ENCODE data around the gene SPOCK1. TPM values are rescaled to one million over a fixed set of nuclear protein-coding genes. Genes with fewer than 3 reads are reported as not detected.
"Not testable (repeated sequence)": the region's sequence is repeated elsewhere in the genome, so short reads cannot be mapped to it uniquely, and the experiment has no call there.

SPOCK1 gene
- polyA plus RNA-seq (2013, experiment 1 of 2), result 4.4 TPM
- polyA plus RNA-seq (2013, experiment 2 of 2), result 6.5 TPM

DNA sequence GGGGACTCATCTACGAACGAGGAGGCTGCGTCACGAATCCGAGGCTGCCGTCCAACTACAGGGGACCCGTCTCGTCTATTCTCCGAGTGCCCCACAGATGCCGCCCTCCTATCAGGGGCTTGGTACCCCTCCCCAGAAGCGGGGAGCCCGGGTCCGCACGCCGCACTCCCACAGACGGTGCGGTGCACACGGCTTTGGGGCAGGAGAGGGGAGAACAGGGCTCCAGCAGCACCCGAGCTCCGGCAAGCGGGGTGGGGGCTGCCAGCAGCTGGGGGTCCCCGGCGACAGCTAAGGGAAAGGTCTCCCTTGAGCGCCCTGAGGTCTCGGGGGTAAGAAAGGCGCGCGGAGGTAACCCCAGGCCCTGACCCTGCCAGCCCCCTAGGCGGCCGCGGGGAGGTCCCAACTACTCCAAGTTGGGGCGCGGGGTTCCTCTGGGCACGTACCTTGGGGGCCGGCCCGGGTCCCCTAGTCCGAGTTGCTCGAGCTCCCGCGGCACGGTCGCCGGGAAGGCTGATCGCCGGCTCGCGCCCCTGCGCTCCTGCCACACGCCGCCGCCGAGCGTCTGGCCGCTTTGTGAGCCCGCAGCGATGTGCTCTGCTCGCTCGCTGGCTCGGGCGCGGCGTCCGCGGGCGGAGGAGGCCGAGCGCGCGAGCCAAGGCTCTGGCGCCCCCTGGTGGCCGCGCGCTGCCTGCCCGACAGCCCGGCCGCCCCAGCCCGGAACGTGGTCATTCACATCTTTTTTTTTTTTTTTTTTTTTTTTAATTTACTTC lies at the start of gene SPOCK1:
TSS of gene SPOCK1 (minus strand) at position 591 of the 770 bp plus-strand sequence.
- H3K9me3 ChIP-seq (ENCODE audit: insufficient read depth, low read depth, low read length), result no peaks in the 10 kb centered on the region
- no peaks in the 10 kb centered on the region for H3K36me3 ChIP-seq (ENCODE audit: insufficient read depth, low read length)
- peak within 1 kb of the TSS; percentile 60 for H3K9ac ChIP-seq (ENCODE audit: low read depth, low read length)
- H3K27ac ChIP-seq (ENCODE audit: low read depth, low read length), result no peak within 1 kb of the TSS
- peak within 1 kb of the TSS; percentile 66 for H3K4me3 ChIP-seq (ENCODE audit: low read length)
- WGBS, result under 1% methylated on average over 73 of the region's 78 CpGs
- H3K4me1 ChIP-seq (ENCODE audit: insufficient read depth, low read length), result no peaks in the 10 kb centered on the region
- H3K27me3 ChIP-seq (ENCODE audit: insufficient read depth, low read length), result peaks cover 37% of the 10 kb centered on the region

DNA sequence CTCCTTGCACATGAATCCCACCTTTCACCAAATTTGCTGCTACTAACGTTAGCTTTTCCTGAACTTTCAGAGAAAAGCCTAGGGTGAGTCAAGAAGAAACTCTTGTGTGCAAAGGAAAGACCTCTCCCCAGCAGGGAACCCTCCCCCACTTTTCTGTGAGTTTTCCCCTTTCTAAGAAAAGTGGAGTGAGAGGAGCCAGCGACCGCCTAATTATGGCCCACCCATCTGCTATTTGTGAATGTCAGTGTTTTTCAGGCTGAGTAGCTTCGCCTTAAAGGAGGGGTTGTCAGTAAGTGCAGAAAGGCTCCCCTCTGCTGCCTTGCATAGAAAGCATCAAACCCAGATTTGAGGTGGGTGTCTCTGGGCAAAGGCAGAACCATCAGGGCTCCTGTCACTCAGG lies 46.8 kb upstream of the SPOCK1 start:
- Histone ChIP-seq H3K27ac (ENCODE audit: low read depth, low read length) (no peak overlapping the region), H3K9me3 (ENCODE audit: insufficient read depth, low read depth, low read length) (no peaks in the 10 kb centered on the region), H3K36me3 (ENCODE audit: insufficient read depth, low read length) (no peaks in the 10 kb centered on the region), H3K27me3 (ENCODE audit: insufficient read depth, low read length) (no peaks in the 10 kb centered on the region), H3K4me1 (ENCODE audit: insufficient read depth, low read length) (no peaks in the 10 kb centered on the region), H3K4me3 (ENCODE audit: low read length) (no peak overlapping the region), H3K9ac (ENCODE audit: low read depth, low read length) (no peak overlapping the region)
- 89% methylated on average over 4 of the region's 4 CpGs for WGBS

DNA sequence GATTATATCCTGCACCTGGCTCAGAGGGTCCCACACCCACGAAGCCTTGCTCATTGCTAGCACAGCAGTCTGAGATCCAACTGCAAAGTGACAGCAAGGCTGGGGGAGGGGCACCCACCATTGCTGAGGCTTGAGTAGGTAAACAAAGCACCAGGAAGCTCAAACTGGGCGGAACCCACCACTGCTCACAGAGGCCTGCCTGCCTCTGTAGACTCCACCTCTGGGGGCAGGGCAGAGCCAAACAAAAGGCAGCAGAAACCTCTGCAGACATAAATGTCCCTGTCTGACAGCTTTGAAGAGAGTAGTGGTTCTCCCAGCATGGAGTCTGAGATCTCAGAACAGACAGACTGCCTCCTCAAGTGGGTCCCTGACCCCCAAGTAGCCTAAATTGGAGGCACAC lies 36.3 kb upstream of the SPOCK1 start:
- not testable (repeated sequence) for H3K4me1 ChIP-seq (ENCODE audit: insufficient read depth, low read length); H3K27me3 ChIP-seq (ENCODE audit: insufficient read depth, low read length); H3K9ac ChIP-seq (ENCODE audit: low read depth, low read length); H3K36me3 ChIP-seq (ENCODE audit: insufficient read depth, low read length); H3K27ac ChIP-seq (ENCODE audit: low read depth, low read length); H3K4me3 ChIP-seq (ENCODE audit: low read length)
- peaks cover 23% of the 10 kb centered on the region for H3K9me3 ChIP-seq (ENCODE audit: insufficient read depth, low read depth, low read length)
- 87% methylated on average over 2 of the region's 2 CpGs for WGBS

GRCh38 chr5:137533963-137534362 lies 34.8 kb upstream of the SPOCK1 start:
- Histone ChIP-seq H3K27me3 (ENCODE audit: insufficient read depth, low read length) (no peaks in the 10 kb centered on the region), H3K27ac (ENCODE audit: low read depth, low read length) (no peak overlapping the region), H3K4me1 (ENCODE audit: insufficient read depth, low read length) (no peaks in the 10 kb centered on the region), H3K36me3 (ENCODE audit: insufficient read depth, low read length) (no peaks in the 10 kb centered on the region), H3K9ac (ENCODE audit: low read depth, low read length) (no peak overlapping the region), H3K9me3 (ENCODE audit: insufficient read depth, low read depth, low read length) (peaks cover 23% of the 10 kb centered on the region), H3K4me3 (ENCODE audit: low read length) (no peak overlapping the region)
- WGBS, result 87% methylated on average over 5 of the region's 5 CpGs

GRCh38 chr5:137531266-137531665 lies 32.1 kb upstream of the SPOCK1 start:
- Histone ChIP-seq H3K36me3 (ENCODE audit: insufficient read depth, low read length) (no peaks in the 10 kb centered on the region), H3K4me1 (ENCODE audit: insufficient read depth, low read length) (no peaks in the 10 kb centered on the region), H3K4me3 (ENCODE audit: low read length) (no peak overlapping the region), H3K27ac (ENCODE audit: low read depth, low read length) (no peak overlapping the region), H3K27me3 (ENCODE audit: insufficient read depth, low read length) (no peaks in the 10 kb centered on the region), H3K9ac (ENCODE audit: low read depth, low read length) (no peak overlapping the region), H3K9me3 (ENCODE audit: insufficient read depth, low read depth, low read length) (peaks cover 23% of the 10 kb centered on the region)

GRCh38 chr5:137521246-137521645 lies 22.1 kb upstream of the SPOCK1 start:
- H3K9me3 ChIP-seq (ENCODE audit: insufficient read depth, low read depth, low read length), result no peaks in the 10 kb centered on the region
- no peaks in the 10 kb centered on the region for H3K27me3 ChIP-seq (ENCODE audit: insufficient read depth, low read length)
- no peaks in the 10 kb centered on the region for H3K36me3 ChIP-seq (ENCODE audit: insufficient read depth, low read length)
- no peaks in the 10 kb centered on the region for H3K4me1 ChIP-seq (ENCODE audit: insufficient read depth, low read length)
- WGBS, result 76% methylated on average over 3 of the region's 3 CpGs
- H3K9ac ChIP-seq (ENCODE audit: low read depth, low read length), result no peak overlapping the region
- H3K27ac ChIP-seq (ENCODE audit: low read depth, low read length), result no peak overlapping the region
- no peak overlapping the region for H3K4me3 ChIP-seq (ENCODE audit: low read length)

DNA sequence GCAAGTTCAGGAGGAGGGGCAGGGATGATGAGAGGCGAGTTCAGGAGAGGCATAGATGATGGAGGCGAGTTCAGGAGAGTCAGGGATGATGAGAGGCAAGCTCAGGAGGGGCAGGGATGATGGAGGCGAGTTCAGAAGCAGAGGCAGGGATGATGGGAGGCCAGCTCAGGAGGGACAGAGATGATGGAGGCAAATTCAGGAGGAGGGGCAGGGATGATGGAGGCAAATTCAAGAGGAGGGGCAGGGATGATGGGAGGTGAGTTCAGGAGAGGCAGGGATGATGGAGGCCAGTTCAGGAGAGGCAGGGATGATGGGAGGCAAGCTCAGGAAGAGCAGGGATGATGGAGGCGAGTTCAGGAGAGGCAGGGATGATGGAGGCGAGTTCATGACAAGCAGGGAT lies 17.8 kb upstream of the SPOCK1 start:
- no peaks in the 10 kb centered on the region for H3K9me3 ChIP-seq (ENCODE audit: insufficient read depth, low read depth, low read length)
- no peak overlapping the region for H3K27ac ChIP-seq (ENCODE audit: low read depth, low read length)
- H3K27me3 ChIP-seq (ENCODE audit: insufficient read depth, low read length), result no peaks in the 10 kb centered on the region
- H3K9ac ChIP-seq (ENCODE audit: low read depth, low read length), result no peak overlapping the region
- H3K4me1 ChIP-seq (ENCODE audit: insufficient read depth, low read length), result no peaks in the 10 kb centered on the region
- 79% methylated on average over 5 of the region's 5 CpGs for WGBS
- no peak overlapping the region for H3K4me3 ChIP-seq (ENCODE audit: low read length)
- H3K36me3 ChIP-seq (ENCODE audit: insufficient read depth, low read length), result no peaks in the 10 kb centered on the region

DNA sequence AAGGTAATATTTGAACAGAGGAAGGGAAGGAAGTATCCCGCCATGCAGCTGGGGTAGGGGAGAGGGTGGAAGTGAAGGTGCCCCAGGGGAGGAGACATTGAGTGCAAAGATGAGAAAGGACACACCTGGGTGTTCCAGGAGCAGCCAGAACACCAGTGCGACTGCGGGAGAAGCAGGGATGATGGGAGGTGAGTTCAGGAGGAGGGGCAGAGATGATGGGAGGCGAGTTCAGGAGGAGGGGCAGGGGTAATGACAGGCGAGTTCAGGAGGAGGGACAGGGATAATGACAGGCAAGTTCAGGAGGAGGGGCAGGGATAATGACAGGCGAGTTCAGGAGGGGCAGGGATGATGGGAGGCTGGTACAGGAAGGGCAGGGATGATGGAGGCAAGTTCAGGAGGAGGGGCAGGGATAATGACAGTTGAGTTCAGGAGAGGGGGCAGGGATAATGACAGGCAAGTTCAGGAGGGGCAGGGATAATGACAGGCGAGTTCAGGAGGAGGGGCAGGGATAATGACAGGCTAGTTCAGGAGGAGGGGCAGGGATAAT lies 17.2 kb upstream of the SPOCK1 start:
- WGBS, result 30% methylated on average over 7 of the region's 7 CpGs
- Histone ChIP-seq H3K4me3 (ENCODE audit: low read length) (no peak overlapping the region), H3K27ac (ENCODE audit: low read depth, low read length) (no peak overlapping the region), H3K9ac (ENCODE audit: low read depth, low read length) (no peak overlapping the region), H3K9me3 (ENCODE audit: insufficient read depth, low read depth, low read length) (peaks cover 6% of the 10 kb centered on the region; the same call in 1 of the 2 replicates), H3K27me3 (ENCODE audit: insufficient read depth, low read length) (no peaks in the 10 kb centered on the region), H3K36me3 (ENCODE audit: insufficient read depth, low read length) (no peaks in the 10 kb centered on the region), H3K4me1 (ENCODE audit: insufficient read depth, low read length) (no peaks in the 10 kb centered on the region)

DNA sequence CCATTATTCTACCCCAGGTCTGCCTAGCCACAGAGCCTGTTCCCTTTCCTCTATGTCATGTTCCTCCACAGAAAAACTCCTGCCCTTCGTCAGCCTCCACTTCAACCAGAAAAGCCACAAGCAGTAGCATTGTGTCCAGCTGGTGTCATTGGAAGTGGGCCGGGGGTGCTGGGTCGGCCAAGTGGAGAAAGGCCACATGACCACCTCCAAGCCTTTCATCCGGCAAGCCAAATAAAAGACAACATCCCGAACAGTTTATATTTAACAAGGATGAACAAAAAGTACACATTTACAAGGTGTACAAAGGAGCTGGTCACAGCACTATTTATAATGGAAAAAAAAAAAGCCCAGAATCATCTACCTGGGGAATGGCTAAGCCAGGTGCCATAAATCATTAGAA lies 16.1 kb upstream of the SPOCK1 start:
- no peak overlapping the region for H3K27ac ChIP-seq (ENCODE audit: low read depth, low read length)
- H3K9me3 ChIP-seq (ENCODE audit: insufficient read depth, low read depth, low read length), result peaks cover 6% of the 10 kb centered on the region; the same call in 1 of the 2 replicates
- H3K4me1 ChIP-seq (ENCODE audit: insufficient read depth, low read length), result no peaks in the 10 kb centered on the region
- 97% methylated on average over 5 of the region's 5 CpGs for WGBS
- H3K9ac ChIP-seq (ENCODE audit: low read depth, low read length), result no peak overlapping the region
- no peak overlapping the region for H3K4me3 ChIP-seq (ENCODE audit: low read length)
- H3K36me3 ChIP-seq (ENCODE audit: insufficient read depth, low read length), result no peaks in the 10 kb centered on the region
- H3K27me3 ChIP-seq (ENCODE audit: insufficient read depth, low read length), result no peaks in the 10 kb centered on the region

DNA sequence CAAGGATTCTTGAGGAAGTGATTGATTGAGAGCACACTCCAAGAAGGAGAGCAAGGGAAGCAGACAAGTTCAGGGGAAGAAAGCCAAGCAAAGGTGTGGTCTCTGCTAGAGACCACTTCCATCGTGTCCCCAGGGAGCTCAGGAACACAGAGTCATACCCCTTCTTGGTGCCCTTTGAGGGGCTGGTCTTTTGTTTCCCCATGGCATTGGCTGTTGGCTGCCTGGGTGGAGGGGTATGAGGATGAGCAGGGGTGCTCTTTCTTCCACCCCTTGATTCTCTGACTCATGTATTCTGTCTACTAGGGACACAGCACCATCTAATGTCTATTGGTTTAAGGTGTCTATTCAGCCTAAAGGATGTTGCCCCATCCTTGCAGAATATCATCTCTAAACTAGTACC lies 11.5 kb upstream of the SPOCK1 start:
- Histone ChIP-seq H3K9me3 (ENCODE audit: insufficient read depth, low read depth, low read length) (peaks cover 6% of the 10 kb centered on the region; the same call in 1 of the 2 replicates), H3K4me1 (ENCODE audit: insufficient read depth, low read length) (no peaks in the 10 kb centered on the region), H3K27ac (ENCODE audit: low read depth, low read length) (no peak overlapping the region), H3K27me3 (ENCODE audit: insufficient read depth, low read length) (no peaks in the 10 kb centered on the region), H3K9ac (ENCODE audit: low read depth, low read length) (no peak overlapping the region), H3K4me3 (ENCODE audit: low read length) (no peak overlapping the region), H3K36me3 (ENCODE audit: insufficient read depth, low read length) (no peaks in the 10 kb centered on the region)
- 82% methylated on average over 1 of the region's 1 CpG for WGBS

GRCh38 chr5:137507150-137507549 lies 8.0 kb upstream of the SPOCK1 start:
- Histone ChIP-seq H3K36me3 (ENCODE audit: insufficient read depth, low read length) (no peaks in the 10 kb centered on the region), H3K4me1 (ENCODE audit: insufficient read depth, low read length) (no peaks in the 10 kb centered on the region), H3K27ac (ENCODE audit: low read depth, low read length) (no peak overlapping the region), H3K9me3 (ENCODE audit: insufficient read depth, low read depth, low read length) (peaks cover 6% of the 10 kb centered on the region; the same call in 1 of the 2 replicates), H3K4me3 (ENCODE audit: low read length) (no peak overlapping the region), H3K27me3 (ENCODE audit: insufficient read depth, low read length) (no peaks in the 10 kb centered on the region), H3K9ac (ENCODE audit: low read depth, low read length) (no peak overlapping the region)
- WGBS, result 85% methylated on average over 3 of the region's 5 CpGs
